Stimulated activated CD8-positive, alpha-beta memory T cell treated with anti-CD3 and anti-CD28 coated beads, Interleukin-15, amount 100 ng/mL, for 1 hour (primary cell): ENCODE results near the gene CCDC8.
"Not testable (repeated sequence)": the region's sequence is repeated elsewhere in the genome, so short reads cannot be mapped to it uniquely, and the experiment has no call there.

Experiments
- DNase-seq: peaks from one replicate; pipeline ENCODE4 v3.0.0-alpha.2; 2020; ENCODE audit warnings: low read depth

CCDC8 gene

GRCh38 chr19:46404753-46405468, 8.5 kb downstream of the CCDC8 start:
- no peak for DNase-seq

DNA sequence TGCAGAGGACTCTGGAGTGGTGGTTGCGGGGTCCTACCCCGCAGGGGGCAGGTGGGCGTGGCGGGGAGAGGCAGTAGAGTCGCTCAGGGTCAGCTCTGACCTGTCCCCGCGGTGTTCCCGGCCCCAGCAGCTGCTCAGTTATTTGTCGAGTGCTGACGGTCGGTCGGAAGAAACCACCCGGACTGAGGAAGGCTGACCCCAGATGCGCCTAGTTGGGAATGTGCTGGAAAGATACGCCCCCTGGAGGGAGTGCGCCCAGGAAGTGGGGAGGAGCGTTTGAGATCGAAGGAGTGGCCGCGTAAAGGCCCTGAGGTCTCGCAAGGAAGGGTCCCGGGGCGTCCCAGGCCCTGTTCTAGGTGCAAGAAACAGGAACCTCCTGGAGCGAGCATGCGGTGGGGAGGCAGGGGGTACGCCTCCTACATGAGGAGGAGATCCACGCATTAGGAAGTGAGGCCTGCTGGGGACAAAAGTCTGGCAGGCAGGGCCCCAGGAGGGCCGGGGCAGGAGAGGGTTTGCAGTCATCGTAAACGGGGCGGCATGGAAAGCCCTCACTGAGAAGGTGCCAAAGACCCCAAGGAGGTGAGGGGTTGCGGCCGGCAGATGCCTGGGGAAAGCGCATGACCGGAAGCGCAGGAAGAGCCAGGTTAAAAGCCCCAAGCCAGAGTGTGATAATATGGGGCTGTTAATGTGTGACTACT, 9.2 kb downstream of the CCDC8 start:
- no peak for DNase-seq

GRCh38 chr19:46402725-46403124, 10.6 kb downstream of the CCDC8 start:
- no peak for DNase-seq

GRCh38 chr19:46397801-46398479, 15.4 kb downstream of the CCDC8 start:
- not testable (repeated sequence) for DNase-seq

DNA sequence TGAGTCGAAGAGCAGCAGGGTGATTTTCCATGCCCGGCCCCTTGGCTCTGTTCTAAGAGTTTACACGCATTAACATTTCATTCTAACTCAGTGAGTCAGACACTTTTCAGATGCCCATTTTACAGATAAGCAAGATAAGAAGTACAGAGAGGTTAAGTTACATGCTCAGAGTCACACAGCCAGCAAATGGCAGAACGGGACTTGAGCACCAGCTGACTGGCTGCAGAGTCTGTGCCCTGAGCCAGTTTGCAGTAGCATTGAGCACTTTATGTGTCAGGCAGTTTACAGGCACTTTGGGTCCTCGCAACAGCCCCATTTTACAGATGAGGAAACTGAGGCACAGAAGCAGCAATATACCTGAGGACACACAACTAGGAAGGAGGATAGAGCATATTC, 19.0 kb downstream of the CCDC8 start:
- no peak for DNase-seq

DNA sequence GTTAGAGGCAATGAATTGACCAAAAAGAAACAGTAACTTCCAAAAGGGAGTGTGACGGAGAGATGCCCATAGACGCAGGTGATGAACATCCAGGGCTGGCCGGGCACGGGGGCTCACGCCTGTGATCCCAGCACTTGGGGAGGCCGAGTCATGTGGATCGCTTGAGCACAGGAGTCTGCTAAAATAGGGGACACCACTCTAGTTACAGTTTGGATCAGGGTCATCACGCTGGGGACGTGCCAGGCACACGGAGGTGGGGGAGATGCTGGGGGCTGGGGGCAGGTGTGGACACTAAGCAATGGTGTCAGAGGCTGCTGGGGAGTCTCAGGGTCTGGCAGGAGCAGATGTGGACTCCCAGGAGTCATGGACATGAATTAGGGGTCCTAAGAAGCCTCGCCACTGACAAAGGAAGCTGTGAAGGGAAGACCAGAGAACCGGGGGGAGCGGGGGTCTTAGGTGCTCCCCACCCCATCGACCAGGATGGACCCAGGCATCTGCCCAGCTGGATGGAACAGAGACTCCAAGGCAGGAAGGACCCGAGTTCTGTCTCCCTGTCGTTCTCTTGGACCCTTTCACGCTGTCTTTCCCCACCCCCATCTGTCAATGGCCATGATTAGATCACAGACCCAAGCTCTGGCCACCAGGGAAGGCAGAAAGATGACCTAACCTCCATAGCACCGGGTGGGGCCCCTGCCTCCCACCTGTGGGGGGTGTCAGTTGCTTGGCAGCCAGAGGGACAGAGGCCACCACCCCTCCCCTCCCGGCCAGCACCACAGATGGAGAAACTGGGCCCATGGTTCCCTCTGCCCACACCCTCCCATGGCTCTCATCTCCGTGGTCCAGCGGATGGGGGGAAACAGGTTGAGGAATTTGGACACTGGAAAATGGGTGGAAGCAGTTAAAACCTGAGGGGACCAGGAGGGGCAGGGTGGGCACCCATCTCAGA, 19.6 kb downstream of the CCDC8 start:
- DNase-seq: no peak

DNA sequence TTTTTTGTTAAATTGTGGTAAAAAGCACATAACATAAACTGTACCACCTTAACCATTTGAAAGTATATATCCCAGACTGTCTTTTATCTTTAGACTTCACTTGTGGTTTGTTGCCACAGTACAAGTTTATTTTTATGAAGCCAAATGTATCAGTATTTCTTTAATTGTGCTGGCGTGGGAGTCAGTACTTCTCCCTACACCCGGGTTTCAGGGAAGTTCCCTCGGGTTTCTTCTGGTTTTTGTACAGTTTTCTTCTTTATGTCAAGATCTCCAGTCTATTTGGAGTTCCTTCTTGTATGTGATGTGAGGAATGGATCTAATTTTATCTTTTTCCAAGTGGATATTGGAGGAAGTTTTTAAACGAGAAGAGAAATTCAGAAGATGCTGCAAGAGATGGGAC, 20.5 kb downstream of the CCDC8 start:
- no peak for DNase-seq

GRCh38 chr19:46392252-46392801, 21.0 kb downstream of the CCDC8 start:
- no peak for DNase-seq

DNA sequence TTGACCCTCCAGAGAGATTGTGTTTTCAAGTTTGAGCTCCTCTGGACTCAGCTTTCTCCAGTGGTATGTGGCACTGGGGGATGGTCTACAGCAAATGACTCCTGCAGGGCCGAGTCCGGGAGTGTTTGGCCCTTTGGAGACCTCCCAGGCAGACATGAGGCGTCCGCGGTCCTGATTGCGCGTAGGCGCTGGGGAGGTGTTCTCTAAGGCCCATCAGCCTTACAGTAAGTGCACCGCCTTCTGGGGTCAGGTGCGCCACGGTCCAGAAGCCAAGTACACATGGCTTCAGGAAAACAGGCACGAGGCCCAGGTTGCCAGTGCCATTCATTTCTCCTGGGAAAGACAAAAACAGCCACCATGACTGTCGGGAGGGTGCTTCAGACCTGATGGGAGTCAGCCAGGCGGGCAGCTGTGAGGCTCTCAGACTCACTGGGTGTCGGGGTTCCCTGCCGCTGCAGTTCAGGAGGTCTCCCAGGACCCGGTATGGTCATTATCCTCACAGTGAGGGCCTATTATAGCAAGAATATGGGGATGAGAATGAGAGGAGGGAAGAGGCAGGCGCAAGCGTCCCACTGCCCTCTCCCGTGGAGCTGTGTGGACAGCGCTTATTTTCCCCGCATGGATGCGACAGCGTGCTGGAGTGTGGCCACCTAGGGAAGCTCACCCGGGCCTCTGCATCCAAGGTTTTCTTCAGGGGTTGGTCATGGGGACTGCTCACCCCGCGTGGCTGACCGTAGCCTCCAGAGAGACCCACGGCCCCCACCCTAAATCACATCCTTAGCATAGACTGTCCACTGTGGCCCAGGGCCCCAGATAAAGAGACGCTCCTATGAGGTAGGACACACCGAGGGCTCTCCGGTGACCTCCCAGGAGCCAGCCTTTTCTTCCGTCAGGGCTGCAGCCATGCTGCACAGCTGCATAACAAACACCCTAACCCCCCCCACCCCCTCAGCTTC, 21.8 kb downstream of the CCDC8 start:
- no peak for DNase-seq

- DNase-seq: no peak
These were observed 22.5 kb downstream of the CCDC8 start for GRCh38 chr19:46390866-46391265.

DNA sequence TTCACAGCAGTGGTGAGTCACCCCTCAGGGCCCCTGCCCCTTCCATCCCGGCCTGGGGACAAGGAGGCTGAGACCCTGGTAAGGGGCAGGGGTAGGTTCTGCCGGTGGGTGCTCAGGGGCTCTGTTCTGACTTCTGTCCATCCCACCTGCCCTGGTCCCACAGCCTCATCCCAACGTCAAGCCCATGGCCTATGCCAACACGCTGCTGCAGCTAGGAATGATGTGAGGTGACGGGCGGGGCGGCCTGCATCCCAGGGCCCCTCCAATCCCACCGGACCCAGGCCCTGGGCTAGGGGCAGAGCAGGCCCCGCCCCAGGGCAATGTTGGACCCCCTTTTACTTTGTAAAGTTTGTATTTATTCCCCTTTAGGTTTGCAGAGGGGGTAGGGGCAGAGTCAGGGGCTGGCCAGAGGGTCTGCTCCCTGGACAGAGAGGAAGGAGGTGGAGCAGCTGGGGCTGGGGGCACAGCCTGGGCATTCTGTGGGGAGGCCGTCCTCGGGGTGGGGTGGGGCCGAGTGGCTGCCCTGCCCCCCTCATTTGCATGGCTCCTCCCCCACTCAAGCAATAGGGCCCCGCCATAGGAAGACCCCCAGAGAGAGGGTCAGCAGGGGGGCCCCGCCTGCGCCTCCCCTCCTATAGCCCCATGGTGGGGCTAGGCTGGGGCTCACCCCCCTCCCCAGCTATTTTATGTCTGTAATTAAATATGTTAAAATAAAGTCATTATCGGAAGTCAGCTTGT, 23.1 kb downstream of the CCDC8 start:
- DNase-seq: no peak

- no peak for DNase-seq
These were observed 24.9 kb downstream of the CCDC8 start for GRCh38 chr19:46388311-46389095.

GRCh38 chr19:46387713-46388130, 25.6 kb downstream of the CCDC8 start:
- no peak for DNase-seq

DNA sequence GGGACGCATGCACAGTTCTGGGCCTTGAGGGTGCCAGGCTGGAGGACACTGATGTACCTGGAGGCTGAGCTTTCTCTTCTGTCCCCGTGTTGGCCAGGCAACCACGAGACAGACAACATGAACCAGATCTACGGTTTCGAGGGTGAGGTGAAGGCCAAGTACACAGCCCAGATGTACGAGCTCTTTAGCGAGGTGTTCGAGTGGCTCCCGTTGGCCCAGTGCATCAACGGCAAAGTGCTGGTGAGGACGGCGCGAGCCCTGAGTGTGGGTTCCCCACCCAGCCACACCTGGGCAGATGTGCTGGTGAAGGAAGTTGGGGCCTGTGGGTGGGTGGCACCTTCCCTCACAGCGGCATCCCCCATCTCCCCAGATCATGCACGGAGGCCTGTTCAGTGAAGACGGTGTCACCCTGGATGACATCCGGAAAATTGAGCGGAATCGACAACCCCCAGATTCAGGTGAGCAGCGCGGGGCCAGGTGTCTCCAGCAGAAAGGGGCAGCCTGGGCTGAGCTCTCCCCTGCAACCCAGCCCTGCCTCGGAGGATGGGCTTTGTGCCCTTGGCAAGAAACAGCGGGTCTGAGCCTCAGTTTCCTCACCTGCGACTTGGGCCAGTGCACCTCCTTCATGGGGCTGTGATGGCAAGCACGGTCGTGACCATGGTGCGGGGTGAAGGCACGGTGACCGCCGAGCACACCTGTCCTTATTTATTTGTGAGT, 26.2 kb downstream of the CCDC8 start:
- DNase-seq: no peak

GRCh38 chr19:46386151-46386550, 27.2 kb downstream of the CCDC8 start:
- DNase-seq: no peak

DNA sequence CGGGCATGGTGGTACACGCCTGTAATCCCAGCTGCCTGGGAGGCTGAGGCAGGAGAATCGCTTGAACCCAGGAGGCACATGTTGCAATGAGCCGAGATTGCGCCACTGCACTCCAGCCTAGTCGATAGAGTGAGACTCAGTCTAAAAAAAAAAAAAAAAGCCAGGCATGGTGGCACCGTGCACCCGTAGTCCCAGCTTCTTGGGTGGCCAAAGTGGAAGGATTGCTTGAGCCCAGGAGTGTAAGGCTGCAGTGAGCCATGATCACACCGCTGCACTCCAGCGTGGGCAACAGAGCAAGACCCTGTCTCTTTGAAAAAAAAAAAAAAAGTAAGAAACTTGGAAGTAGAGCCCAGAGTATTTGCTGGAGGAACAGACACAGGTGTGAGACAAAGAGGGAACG, 27.7 kb downstream of the CCDC8 start:
- DNase-seq: no peak

GRCh38 chr19:46384396-46384795, 29.0 kb downstream of the CCDC8 start:
- no peak for DNase-seq

DNA sequence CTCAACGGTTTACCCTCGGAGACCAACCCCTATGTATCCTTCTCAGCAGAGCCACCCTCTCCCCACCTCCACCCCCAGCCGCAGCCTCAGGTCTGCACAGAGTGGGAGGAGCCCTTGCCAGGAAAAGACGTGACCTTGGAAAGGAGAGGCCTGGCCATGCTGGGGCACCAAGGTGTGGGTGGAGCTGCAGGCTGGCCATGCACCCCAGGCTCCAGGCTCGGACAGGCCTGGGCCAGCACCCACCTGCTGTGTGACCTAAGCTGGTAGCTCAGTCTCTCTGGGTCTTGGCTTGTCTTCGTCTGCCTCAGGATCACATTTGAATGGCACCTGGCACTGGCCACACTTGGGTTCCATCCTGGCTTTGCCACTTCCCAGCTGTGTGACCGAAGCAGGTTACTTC, 29.5 kb downstream of the CCDC8 start:
- no peak for DNase-seq
